Measurements from ENCODE around the gene UBASH3B.

DNA sequence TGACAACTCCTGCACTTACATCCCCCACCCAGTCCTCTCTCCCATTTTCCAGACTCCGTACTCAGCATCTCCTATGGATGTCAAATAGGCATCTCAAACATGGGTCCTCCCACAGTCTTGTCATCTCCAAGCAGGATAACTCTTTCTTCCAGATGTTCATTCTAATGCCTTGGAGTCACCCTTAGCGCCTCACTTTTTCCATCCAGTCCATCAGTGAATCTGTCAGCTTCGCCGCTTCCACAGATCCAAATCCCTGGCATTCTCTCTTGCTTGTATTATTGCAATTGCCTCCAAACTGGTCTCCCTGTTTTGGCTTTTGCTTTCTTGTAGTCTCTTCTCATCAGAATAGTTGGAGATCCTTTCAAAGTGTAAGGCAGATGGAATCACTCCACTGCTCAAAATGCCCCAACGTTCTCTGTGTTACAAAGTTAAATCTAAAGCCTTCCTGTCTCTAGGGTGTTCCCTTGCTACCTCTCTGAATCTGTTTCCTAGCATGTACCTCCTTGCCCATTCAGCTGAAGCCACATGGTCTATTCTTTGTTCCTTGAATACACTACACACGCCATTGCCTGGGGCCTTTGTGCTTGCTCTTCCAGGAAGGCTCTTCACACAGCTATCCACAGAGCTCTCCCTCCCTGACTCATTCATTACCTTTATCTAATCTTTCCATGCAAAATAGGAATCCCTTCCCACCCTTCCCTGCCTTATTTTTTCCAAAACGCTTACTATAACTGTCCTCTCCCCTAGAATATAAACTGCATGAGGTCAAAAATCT is 64.8 kb downstream of the UBASH3B start:
- TF ChIP-seq POLR2AphosphoS5 (IDR thresholded peaks at IDR 0.05; ENCODE audit: borderline replicate concordance, low read depth, low read length): no peak
- no peak for TF ChIP-seq EZH2 (IDR thresholded peaks at IDR 0.05)
